ENCODE measurements around the gene NHERF2. TPM values are rescaled to one million over a fixed set of nuclear protein-coding genes. Genes with fewer than 3 reads are reported as not detected.

Gene NHERF2
- polyA plus RNA-seq, 1 donor from 2014 or later = not detected

DNA sequence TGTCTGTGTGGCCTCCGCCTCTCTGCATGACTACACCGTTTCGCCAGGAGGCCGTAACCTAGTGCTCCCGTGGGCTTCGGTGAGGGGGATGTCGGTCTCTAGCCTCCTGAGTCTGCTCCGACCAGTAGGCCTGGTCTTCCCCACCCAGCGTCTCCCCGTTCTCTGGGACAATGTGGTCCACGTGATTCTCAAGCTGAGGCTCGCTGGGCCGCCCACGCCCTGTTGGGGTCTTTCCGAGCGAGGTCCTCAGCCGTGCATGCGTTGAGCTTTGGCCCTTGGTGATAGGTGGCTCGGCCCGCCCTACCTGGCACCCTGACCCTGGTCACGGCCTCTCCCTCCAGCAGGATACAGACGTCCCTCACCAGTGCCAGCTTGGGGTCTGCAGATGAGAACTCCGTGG is 52.0 kb downstream of the NHERF2 start:
- Mint-ChIP-seq H3K36me3 (peaks cover 2% of the 10 kb centered on the region), H3K4me1 (no peaks in the 10 kb centered on the region), H3K9me3 (no peaks in the 10 kb centered on the region), H3K27me3 (no peaks in the 10 kb centered on the region), H3K4me3 (no peak overlapping the region), H3K27ac (no peak overlapping the region)

GRCh38 chr16:2079311-2079800 is 52.7 kb downstream of the NHERF2 start:
- H3K27ac Mint-ChIP-seq = no peak overlapping the region
- peaks cover 2% of the 10 kb centered on the region for H3K36me3 Mint-ChIP-seq
- H3K9me3 Mint-ChIP-seq = no peaks in the 10 kb centered on the region
- no peaks in the 10 kb centered on the region for H3K27me3 Mint-ChIP-seq
- H3K4me1 Mint-ChIP-seq = no peaks in the 10 kb centered on the region
- no peak overlapping the region for H3K4me3 Mint-ChIP-seq

DNA sequence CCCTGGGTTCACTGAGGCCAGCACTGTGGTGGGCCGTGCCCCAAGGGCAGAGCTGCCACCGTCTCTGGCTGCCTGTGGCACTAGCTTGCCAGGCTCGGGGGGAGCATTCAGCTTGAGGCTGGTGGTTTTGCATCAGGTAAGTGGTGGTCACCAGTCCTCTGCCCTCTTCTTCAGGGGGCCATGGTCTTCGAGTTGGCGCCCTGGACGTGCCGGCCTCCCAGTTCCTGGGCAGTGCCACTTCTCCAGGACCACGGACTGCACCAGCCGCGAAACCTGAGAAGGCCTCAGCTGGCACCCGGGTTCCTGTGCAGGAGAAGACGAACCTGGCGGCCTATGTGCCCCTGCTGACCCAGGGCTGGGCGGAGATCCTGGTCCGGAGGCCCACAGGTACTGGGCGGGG is 53.3 kb downstream of the NHERF2 start:
- Mint-ChIP-seq H3K27me3 (no peaks in the 10 kb centered on the region), H3K4me1 (no peaks in the 10 kb centered on the region), H3K36me3 (peaks cover 2% of the 10 kb centered on the region), H3K9me3 (no peaks in the 10 kb centered on the region), H3K4me3 (no peak overlapping the region), H3K27ac (no peak overlapping the region)

DNA sequence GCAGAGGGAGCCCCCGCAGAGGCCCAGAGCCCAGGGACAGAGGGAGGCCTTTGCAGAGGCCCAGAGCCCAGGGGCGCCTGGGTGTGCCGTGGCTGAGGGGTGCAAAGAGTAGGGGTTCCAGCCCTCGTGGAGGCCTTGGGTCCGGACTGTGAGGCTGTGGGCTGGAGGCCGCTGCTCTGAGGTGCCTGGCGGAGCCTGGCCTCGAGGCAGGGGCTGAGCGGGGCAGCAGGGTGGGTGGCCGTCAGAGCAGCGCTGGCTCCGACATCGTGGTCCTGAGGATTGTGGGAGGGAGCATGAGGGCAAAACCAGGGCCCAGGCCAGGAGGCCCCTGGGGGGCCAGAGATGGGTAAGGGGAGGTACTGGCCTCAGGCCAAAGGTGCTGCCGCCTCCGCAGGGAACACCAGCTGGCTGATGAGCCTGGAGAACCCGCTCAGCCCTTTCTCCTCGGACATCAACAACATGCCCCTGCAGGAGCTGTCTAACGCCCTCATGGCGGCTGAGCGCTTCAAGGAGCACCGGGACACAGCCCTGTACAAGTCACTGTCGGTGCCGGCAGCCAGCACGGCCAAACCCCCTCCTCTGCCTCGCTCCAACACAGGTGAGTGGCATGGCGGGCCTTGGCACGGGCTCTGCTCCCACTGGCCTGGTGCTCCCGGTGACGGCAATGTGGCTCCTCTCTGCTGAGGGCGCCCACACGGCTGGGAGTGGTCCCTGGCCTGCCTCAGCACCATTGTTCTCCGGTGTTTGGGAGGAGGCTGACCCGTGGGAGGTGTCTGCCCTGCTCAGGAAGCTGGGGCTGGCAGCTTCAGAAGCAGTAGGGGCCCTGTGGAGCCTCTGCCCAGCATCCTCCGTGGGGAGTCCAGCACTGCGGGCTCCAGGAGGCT is 54.7 kb downstream of the NHERF2 start:
- no peaks in the 10 kb centered on the region for H3K4me1 Mint-ChIP-seq
- H3K27me3 Mint-ChIP-seq = no peaks in the 10 kb centered on the region
- H3K36me3 Mint-ChIP-seq = peaks cover 2% of the 10 kb centered on the region
- no peak overlapping the region for H3K4me3 Mint-ChIP-seq
- H3K9me3 Mint-ChIP-seq = no peaks in the 10 kb centered on the region
- H3K27ac Mint-ChIP-seq = peak overlapping the region in 1 of 3 donors; percentile 39

DNA sequence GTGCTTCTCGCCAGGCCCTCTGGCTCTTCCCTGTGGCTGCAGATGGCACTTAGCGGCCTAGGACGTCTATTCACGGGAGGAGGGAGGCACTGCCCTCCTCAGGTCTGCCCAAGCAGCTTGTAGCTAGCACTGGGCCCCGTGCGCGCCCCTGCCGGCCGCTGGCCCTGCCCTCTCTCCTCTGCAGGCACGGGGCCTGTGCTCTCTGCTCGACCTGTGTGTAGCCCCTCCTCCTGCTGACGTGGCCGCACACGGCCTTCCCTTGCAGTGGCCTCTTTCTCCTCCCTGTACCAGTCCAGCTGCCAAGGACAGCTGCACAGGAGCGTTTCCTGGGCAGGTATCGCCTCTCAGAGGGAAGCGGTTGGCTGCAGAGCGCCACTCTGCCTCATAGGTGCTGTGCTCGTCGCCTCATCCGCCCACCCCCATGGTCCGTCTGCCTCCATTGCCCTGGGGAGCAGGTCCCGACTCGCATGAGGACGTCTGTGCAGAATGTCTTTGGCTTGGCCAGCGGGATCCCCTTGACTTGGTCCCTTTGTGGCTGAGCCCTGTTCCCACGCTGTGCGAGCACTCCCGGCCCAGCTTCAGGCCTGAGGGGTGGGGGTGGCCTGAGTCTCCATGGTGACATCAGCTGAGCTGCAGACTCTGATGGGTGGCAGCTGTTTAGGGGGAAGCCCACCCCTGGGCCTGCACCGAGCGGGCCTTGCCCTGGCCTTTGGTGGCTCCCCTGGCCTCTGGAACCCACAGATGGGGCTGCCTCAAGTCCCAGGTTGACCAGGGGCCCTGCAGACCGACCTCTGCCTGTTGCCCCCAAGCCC is 55.7 kb downstream of the NHERF2 start:
- H3K4me3 Mint-ChIP-seq = no peak overlapping the region
- no peak overlapping the region for H3K27ac Mint-ChIP-seq
- H3K27me3 Mint-ChIP-seq = no peaks in the 10 kb centered on the region
- peaks cover 0 to 7% (median 3%) of the 10 kb centered on the region in 3 donors for H3K4me1 Mint-ChIP-seq
- no peaks in the 10 kb centered on the region for H3K9me3 Mint-ChIP-seq
- H3K36me3 Mint-ChIP-seq = peaks cover 2% of the 10 kb centered on the region

DNA sequence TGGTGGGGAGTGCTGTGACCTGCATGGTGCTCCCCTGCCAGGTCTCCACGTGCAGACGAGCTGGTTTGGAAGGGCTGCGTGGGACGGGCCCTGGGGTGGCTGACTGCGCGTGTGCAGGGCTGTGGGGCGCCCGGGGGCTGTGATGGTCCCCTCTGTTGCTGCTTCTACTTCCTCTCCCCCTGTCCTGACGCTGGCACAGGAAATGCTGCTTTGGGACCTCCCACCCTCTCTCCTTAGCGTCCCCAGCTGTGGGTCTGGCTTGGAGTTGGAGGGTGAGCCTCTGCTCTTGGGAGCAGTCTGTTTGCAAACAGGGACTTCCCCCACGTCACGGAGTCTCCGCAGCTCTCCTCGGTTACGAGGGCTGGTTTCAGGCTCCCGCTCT is 56.3 kb downstream of the NHERF2 start:
- H3K9me3 Mint-ChIP-seq = no peaks in the 10 kb centered on the region
- H3K36me3 Mint-ChIP-seq = peaks cover 2% of the 10 kb centered on the region
- H3K4me3 Mint-ChIP-seq = no peak overlapping the region
- H3K27me3 Mint-ChIP-seq = no peaks in the 10 kb centered on the region
- peaks cover 0 to 10% (median 7%) of the 10 kb centered on the region in 3 donors for H3K4me1 Mint-ChIP-seq
- H3K27ac Mint-ChIP-seq = no peak overlapping the region

DNA sequence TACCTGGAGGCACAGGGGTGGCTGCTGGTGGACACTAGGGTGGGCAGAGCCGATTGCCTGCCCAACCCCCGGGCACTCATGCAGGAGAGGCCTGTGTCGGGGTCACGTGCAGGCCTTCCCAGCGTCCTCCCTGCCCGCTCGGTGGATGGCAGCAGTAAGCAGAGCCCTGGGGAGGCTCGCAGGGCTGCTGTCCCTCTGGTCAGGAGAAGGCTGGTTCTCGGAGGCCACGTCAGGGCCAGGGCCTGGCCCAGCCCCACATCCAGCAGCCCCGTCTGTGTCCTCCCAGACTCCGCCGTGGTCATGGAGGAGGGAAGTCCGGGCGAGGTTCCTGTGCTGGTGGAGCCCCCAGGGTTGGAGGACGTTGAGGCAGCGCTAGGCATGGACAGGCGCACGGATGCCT is 56.7 kb downstream of the NHERF2 start:
- Mint-ChIP-seq H3K9me3 (no peaks in the 10 kb centered on the region), H3K27ac (no peak overlapping the region), H3K36me3 (peaks cover 2% of the 10 kb centered on the region), H3K4me1 (peaks cover 0 to 10% (median 7%) of the 10 kb centered on the region in 3 donors), H3K4me3 (no peak overlapping the region), H3K27me3 (no peaks in the 10 kb centered on the region)

- no peaks in the 10 kb centered on the region for H3K27me3 Mint-ChIP-seq
- H3K4me3 Mint-ChIP-seq = no peak overlapping the region
- peaks cover 4% of the 10 kb centered on the region for H3K36me3 Mint-ChIP-seq
- H3K27ac Mint-ChIP-seq = no peak overlapping the region
- H3K9me3 Mint-ChIP-seq = no peaks in the 10 kb centered on the region
- peaks cover 0 to 10% (median 7%) of the 10 kb centered on the region in 3 donors for H3K4me1 Mint-ChIP-seq
Observed at GRCh38 chr16:2083876-2084780, 57.4 kb downstream of the NHERF2 start.

GRCh38 chr16:2084895-2085625 is 58.4 kb downstream of the NHERF2 start:
- Mint-ChIP-seq H3K9me3 (no peaks in the 10 kb centered on the region), H3K36me3 (peaks cover 5% of the 10 kb centered on the region), H3K27me3 (no peaks in the 10 kb centered on the region), H3K27ac (no peak overlapping the region), H3K4me3 (no peak overlapping the region), H3K4me1 (peaks cover 0 to 10% (median 7%) of the 10 kb centered on the region in 3 donors)

DNA sequence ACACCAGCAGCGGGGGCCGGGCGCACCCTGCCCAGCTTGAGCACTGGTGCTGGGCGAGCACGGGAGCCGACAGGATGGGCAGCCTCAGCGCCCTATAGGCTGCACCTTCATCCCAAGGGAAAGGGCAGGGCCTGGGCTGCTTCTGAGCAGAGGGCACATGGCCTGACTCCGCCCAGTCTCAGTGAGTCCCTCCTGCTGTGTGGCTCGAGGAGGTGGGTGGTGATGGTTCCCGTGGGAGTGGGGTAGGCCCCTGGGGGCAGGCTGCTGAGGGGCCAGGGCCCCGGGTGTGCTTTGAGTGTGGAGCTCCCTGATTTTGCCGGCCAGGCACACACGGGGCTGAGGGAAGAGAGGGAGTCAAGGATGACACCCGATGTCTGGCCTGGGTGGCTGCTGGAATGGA is 59.0 kb downstream of the NHERF2 start:
- Mint-ChIP-seq H3K27ac (no peak overlapping the region), H3K27me3 (no peaks in the 10 kb centered on the region), H3K4me3 (no peak overlapping the region), H3K36me3 (peaks cover 5% of the 10 kb centered on the region), H3K4me1 (peaks cover 0 to 10% (median 7%) of the 10 kb centered on the region in 3 donors), H3K9me3 (no peaks in the 10 kb centered on the region)

DNA sequence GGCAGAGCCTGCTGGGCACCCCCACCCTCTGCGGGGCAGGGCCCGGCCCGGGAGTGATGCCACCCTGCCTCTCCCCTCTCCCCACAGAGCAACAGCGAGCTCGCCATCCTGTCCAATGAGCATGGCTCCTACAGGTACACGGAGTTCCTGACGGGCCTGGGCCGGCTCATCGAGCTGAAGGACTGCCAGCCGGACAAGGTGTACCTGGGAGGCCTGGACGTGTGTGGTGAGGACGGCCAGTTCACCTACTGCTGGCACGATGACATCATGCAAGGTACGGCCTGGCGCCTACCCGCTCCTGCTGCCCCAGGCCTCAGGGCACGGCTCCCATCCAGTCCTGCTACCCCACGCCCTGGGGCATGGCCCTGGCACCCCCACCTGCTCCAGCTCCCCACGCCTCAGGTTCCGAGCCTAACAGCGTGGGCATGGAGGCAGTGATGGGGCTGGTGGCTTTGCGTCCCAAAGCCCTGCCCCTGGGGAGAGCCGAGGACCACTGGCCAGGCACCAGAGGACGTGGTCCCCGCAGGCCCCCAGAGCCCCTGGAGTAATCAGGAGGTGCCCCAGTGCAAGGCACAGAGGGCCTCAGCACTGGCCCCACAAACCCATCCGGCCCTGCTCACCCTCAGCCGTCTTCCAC is 59.5 kb downstream of the NHERF2 start:
- peaks cover 5% of the 10 kb centered on the region for H3K36me3 Mint-ChIP-seq
- H3K9me3 Mint-ChIP-seq = no peaks in the 10 kb centered on the region
- H3K27ac Mint-ChIP-seq = no peak overlapping the region
- H3K4me3 Mint-ChIP-seq = no peak overlapping the region
- no peaks in the 10 kb centered on the region for H3K27me3 Mint-ChIP-seq
- peaks cover 0 to 10% (median 7%) of the 10 kb centered on the region in 3 donors for H3K4me1 Mint-ChIP-seq

GRCh38 chr16:2086812-2087747 is 60.4 kb downstream of the NHERF2 start:
- H3K4me3 Mint-ChIP-seq = peak overlapping the region in 3 of 4 donors; percentile 6 to 75 (median 46)
- peak overlapping the region; percentile 35 to 78 (median 39) for H3K27ac Mint-ChIP-seq
- no peaks in the 10 kb centered on the region for H3K27me3 Mint-ChIP-seq
- peaks cover 5% of the 10 kb centered on the region for H3K36me3 Mint-ChIP-seq
- H3K4me1 Mint-ChIP-seq = peaks cover 0 to 10% (median 7%) of the 10 kb centered on the region in 3 donors
- H3K9me3 Mint-ChIP-seq = no peaks in the 10 kb centered on the region

Measured in IgD-negative memory B cell (primary cell).